HepG2 (cell line): ENCODE results near the gene DAPL1. TPM values are rescaled to one million over a fixed set of nuclear protein-coding genes. Genes with fewer than 3 reads are reported as not detected.

Experiments
- ADNP ChIP-seq: sonication (generic); formaldehyde crosslinking; IDR thresholded peaks from 2 replicates; pipeline ENCODE4 v1.4.0; 2020; ENCODE audit warnings: missing genetic modification reagents
- ARNTL ChIP-seq: sonication (generic); formaldehyde crosslinking; IDR thresholded peaks from 2 replicates; pipeline ENCODE4 v1.4.0; 2020; ENCODE audit warnings: mild to moderate bottlenecking, missing genetic modification reagents
- CBX2 ChIP-seq, 2 experiments: fragments of 200-600 bp in 1 of 2; sonication (generic); formaldehyde crosslinking in 1 of 2; IDR thresholded peaks; 2 replicates each; pipeline versions ENCODE4 v1.7.0 to v1.8.1; 2018 to 2022; ENCODE audit warnings: low read depth in 2 of 2, low read length in 1 of 2, mild to moderate bottlenecking in 1 of 2, missing genetic modification reagents in 1 of 2
- DBP ChIP-seq: sonication (generic); formaldehyde crosslinking; IDR thresholded peaks from 2 replicates; pipeline ENCODE4 v1.4.0; 2020; ENCODE audit warnings: missing genetic modification reagents; ENCODE audit errors: not compliant biosample characterization
- E2F1 ChIP-seq: sonication (generic); formaldehyde crosslinking; IDR thresholded peaks from 2 replicates; pipeline ENCODE4 v1.5.0; 2020; ENCODE audit warnings: missing genetic modification reagents
- GTF2F1 ChIP-seq: fragments of 150-350 bp; IDR thresholded peaks from 2 replicates; pipeline ENCODE4 v1.6.1; 2014; ENCODE audit warnings: low read length
- IRF1 ChIP-seq: sonication (generic); formaldehyde crosslinking; IDR thresholded peaks from 2 replicates; pipeline ENCODE4 v1.4.0; 2020; ENCODE audit warnings: low read depth, mild to moderate bottlenecking, missing genetic modification reagents
- MATR3 ChIP-seq: sonication (generic); formaldehyde crosslinking; IDR thresholded peaks from 2 replicates; pipeline ENCODE4 v1.4.0; 2020; ENCODE audit warnings: missing genetic modification reagents
- MTF2 ChIP-seq: sonication (generic); formaldehyde crosslinking; IDR thresholded peaks from 2 replicates; pipeline ENCODE4 v1.5.0; 2020; ENCODE audit warnings: missing genetic modification reagents, borderline replicate concordance
- NCOA1 ChIP-seq: sonication (generic); formaldehyde crosslinking; IDR thresholded peaks from 2 replicates; pipeline ENCODE4 v1.9.0; 2021; ENCODE audit warnings: missing genetic modification reagents
- PAF1 ChIP-seq: IDR thresholded peaks from 2 replicates; pipeline ENCODE4 v1.6.1; 2016; ENCODE audit warnings: missing genetic modification reagents, missing compliant biosample characterization
- RXRB ChIP-seq: IDR thresholded peaks from 2 replicates; pipeline ENCODE4 v1.6.1; 2016; ENCODE audit warnings: borderline replicate concordance, missing genetic modification reagents, missing compliant biosample characterization
- SALL1 ChIP-seq: sonication (generic); formaldehyde crosslinking; IDR thresholded peaks from 2 replicates; pipeline ENCODE4 v1.8.0; 2022; ENCODE audit warnings: mild to moderate bottlenecking, missing genetic modification reagents
- SALL2 ChIP-seq: sonication (generic); formaldehyde crosslinking; IDR thresholded peaks from 2 replicates; pipeline ENCODE4 v1.8.1; 2023; ENCODE audit warnings: mild to moderate bottlenecking, missing genetic modification reagents, inconsistent platforms
- STAG1 ChIP-seq: sonication (generic); formaldehyde crosslinking; IDR thresholded peaks from 2 replicates; pipeline ENCODE4 v1.4.0; 2020; ENCODE audit warnings: missing genetic modification reagents
- THAP8 ChIP-seq: sonication (generic); formaldehyde crosslinking; IDR thresholded peaks from 2 replicates; pipeline ENCODE4 v1.5.1; 2020; ENCODE audit warnings: missing genetic modification reagents, mild to moderate bottlenecking, borderline replicate concordance
- ZFP90 ChIP-seq: sonication (generic); formaldehyde crosslinking; IDR thresholded peaks from 2 replicates; pipeline ENCODE4 v1.8.0; 2022; ENCODE audit warnings: missing genetic modification reagents, mild to moderate bottlenecking, inconsistent platforms, borderline replicate concordance
- ZNF138 ChIP-seq: sonication (generic); formaldehyde crosslinking; IDR thresholded peaks from 2 replicates; pipeline ENCODE4 v1.5.0; 2020; ENCODE audit warnings: mild to moderate bottlenecking, low read depth, missing genetic modification reagents
- ZNF430 ChIP-seq: sonication (generic); formaldehyde crosslinking; IDR thresholded peaks from 2 replicates; pipeline ENCODE4 v1.9.0; 2021; ENCODE audit warnings: mild to moderate bottlenecking, missing genetic modification reagents
- ZNF44 ChIP-seq: sonication (generic); formaldehyde crosslinking; IDR thresholded peaks from 2 replicates; pipeline ENCODE4 v1.5.1; 2020; ENCODE audit warnings: mild to moderate bottlenecking, missing genetic modification reagents
- ZNF496 ChIP-seq: sonication (generic); formaldehyde crosslinking; IDR thresholded peaks from 2 replicates; pipeline ENCODE4 v1.8.1; 2023; ENCODE audit warnings: mild to moderate bottlenecking, moderate library complexity, missing genetic modification reagents; ENCODE audit not compliant: insufficient replicate concordance
- ZNF841 ChIP-seq: sonication (generic); formaldehyde crosslinking; IDR thresholded peaks from 2 replicates; pipeline ENCODE4 v1.8.1; 2023; ENCODE audit warnings: missing genetic modification reagents, borderline replicate concordance
- ZXDC ChIP-seq: sonication (generic); formaldehyde crosslinking; IDR thresholded peaks from 2 replicates; pipeline ENCODE4 v1.5.0; 2020; ENCODE audit warnings: mild to moderate bottlenecking, missing genetic modification reagents
- polyA plus RNA-seq, 8 experiments: library from polyadenylated mRNA; depleted of rRNA in 3 of 8; stranded (reverse) in 7 of 8; unstranded in 1 of 8; fragments of >200 nt; fragmentation: Illumina TruSeq in 4 of 8; extraction: Trizol in 4 of 8; gene quantifications; 2 replicates each; pipeline versions ENCODE4 v1.2.1 to v1.2.3, GENCODE V29; 2011 to 2016; ENCODE audit warnings: low read depth in 4 of 8, missing spikeins in 1 of 8, mixed read lengths in 1 of 8; ENCODE audit not compliant: insufficient read depth in 1 of 8
- total RNA-seq, 5 experiments: library from RNA; depleted of rRNA; stranded (reverse); fragments of >200 nt; fragmentation: Illumina TruSeq; extraction: Trizol; gene quantifications; 2 replicates each; pipeline ENCODE4 v1.2.3, GENCODE V29; 2016; ENCODE audit warnings: low read depth in 1 of 5

Gene DAPL1
- total and polyA plus RNA-seq, 2 of the 13 experiments (the other 11 are each of a cell fraction or from before 2014, with no cell fraction given): not detected

- TF ChIP-seq E2F1: no peak
- no peak for TF ChIP-seq GTF2F1
- TF ChIP-seq NCOA1 (CRISPR knock-in tag): no peak
- no peak for TF ChIP-seq ARNTL (CRISPR knock-in tag)
- TF ChIP-seq ADNP (CRISPR knock-in tag): no peak
- TF ChIP-seq SALL1 (CRISPR knock-in tag): no peak
- no peak for TF ChIP-seq ZNF841 (CRISPR knock-in tag)
- peak; percentile 54; the same call in 1 of the 2 replicates for TF ChIP-seq MTF2
- no peak for TF ChIP-seq ZNF430 (CRISPR knock-in tag)
- TF ChIP-seq MATR3: no peak
- no peak for TF ChIP-seq ZFP90 (CRISPR knock-in tag)
- TF ChIP-seq CBX2 (IDR thresholded peaks at IDR 0.05; ENCODE audit: low read depth, low read length): no peak
- TF ChIP-seq CBX2 (CRISPR knock-in tag; IDR thresholded peaks at IDR 0.05; ENCODE audit: low read depth): no peak
- no peak for TF ChIP-seq RXRB (CRISPR knock-in tag)
- no peak for TF ChIP-seq ZNF138 (CRISPR knock-in tag)
- no peak for TF ChIP-seq SALL2 (CRISPR knock-in tag)
- TF ChIP-seq DBP (CRISPR knock-in tag): no peak
- no peak for TF ChIP-seq PAF1 (CRISPR knock-in tag)
- TF ChIP-seq IRF1 (CRISPR knock-in tag): no peak
- no peak for TF ChIP-seq ZNF44 (CRISPR knock-in tag)
- TF ChIP-seq THAP8 (CRISPR knock-in tag): no peak
- no peak for TF ChIP-seq ZNF496 (CRISPR knock-in tag)
- peak; percentile 96 for TF ChIP-seq STAG1 (CRISPR knock-in tag)
- TF ChIP-seq ZXDC (CRISPR knock-in tag): no peak
Measured at GRCh38 chr2:158753641-158754611, 41.2 kb upstream of the DAPL1 start (continued).
